ENCODE data around the gene PHACTR1. TPM values are rescaled to one million over a fixed set of nuclear protein-coding genes. Genes with fewer than 3 reads are reported as not detected.

Gene PHACTR1
- total and polyA plus RNA-seq, 2 donors (not counting 1 experiment from before 2014, with no cell fraction given), result 0.60 to 1.2 TPM

DNA sequence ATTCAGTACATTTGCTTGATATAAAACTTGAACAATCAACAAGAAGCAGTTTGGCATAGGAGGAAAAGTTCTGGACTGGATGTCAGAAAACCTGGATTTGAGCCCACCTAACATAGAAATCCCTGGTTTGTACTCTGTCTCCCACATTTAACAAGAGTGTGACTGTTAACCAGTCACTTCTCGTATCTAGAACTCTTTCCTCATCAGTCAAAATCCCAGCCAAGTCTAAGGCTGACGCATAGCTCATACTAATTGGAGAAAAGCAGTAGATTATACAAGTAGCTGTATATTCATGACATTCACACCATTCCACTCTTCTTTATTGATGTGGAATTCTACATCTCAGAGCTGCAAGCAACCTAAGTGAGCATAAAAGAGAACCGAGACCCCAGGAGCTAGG is 222.7 kb downstream of the PHACTR1 start:
- no peaks in the 10 kb centered on the region for H3K9me3 ChIP-seq (ENCODE audit: control insufficient read depth, insufficient read depth, low read depth, low read length)
- no peak overlapping the region for H2AFZ ChIP-seq (ENCODE audit: low read length)
- no peak overlapping the region for H3K4me2 ChIP-seq (ENCODE audit: extremely low read depth, insufficient read depth, low read length)
- no peak overlapping the region for H3K27ac ChIP-seq (ENCODE audit: insufficient read depth, low read length)
- no peaks in the 10 kb centered on the region for H3K4me1 ChIP-seq (ENCODE audit: control insufficient read depth, extremely low read depth, insufficient read depth, low read length)
- no peaks in the 10 kb centered on the region for H4K20me1 ChIP-seq (ENCODE audit: control insufficient read depth, extremely low read depth, insufficient read depth, low read length)
- TF ChIP-seq EZH2 (IDR thresholded peaks at IDR 0.05; ENCODE audit: low read length, missing control alignments) (no peak), CTCF (conservative IDR thresholded peaks at IDR 0.05 in 1 of 2, IDR thresholded peaks at IDR 0.05 in 1 of 2; ENCODE audit: low read depth in 1 of 2, low read length in 2 of 2) (no peak)
- H3K36me3 ChIP-seq (ENCODE audit: control insufficient read depth, insufficient read depth, low read length), result no peaks in the 10 kb centered on the region
- no peak overlapping the region for H3K4me3 ChIP-seq (replicated peaks in 1 of 4; ENCODE audit: control extremely low read depth in 1 of 4, insufficient read depth in 1 of 4, low read depth in 3 of 4, low read length in 4 of 4)
- no peaks in the 10 kb centered on the region for H3K79me2 ChIP-seq (ENCODE audit: control insufficient read depth, insufficient read depth, low read length)
- DNase-seq (ENCODE audit: low read depth in 2 of 2), result peak in 1 of 2 donors; percentile 22
- no peaks in the 10 kb centered on the region for H3K27me3 ChIP-seq (ENCODE audit: control insufficient read depth, insufficient read depth, low read length)
- H3K9ac ChIP-seq (ENCODE audit: insufficient read depth, low read length), result no peak overlapping the region

- H3K4me3 ChIP-seq (replicated peaks in 1 of 4; ENCODE audit: control extremely low read depth in 1 of 4, insufficient read depth in 1 of 4, low read depth in 3 of 4, low read length in 4 of 4), result no peak overlapping the region
- no peak overlapping the region for H3K27ac ChIP-seq (ENCODE audit: insufficient read depth, low read length)
- no peak overlapping the region for H2AFZ ChIP-seq (ENCODE audit: low read length)
- no peak overlapping the region for H3K9ac ChIP-seq (ENCODE audit: insufficient read depth, low read length)
- no peaks in the 10 kb centered on the region for H3K36me3 ChIP-seq (ENCODE audit: control insufficient read depth, insufficient read depth, low read length)
- no peaks in the 10 kb centered on the region for H3K27me3 ChIP-seq (ENCODE audit: control insufficient read depth, insufficient read depth, low read length)
- H3K4me2 ChIP-seq (ENCODE audit: extremely low read depth, insufficient read depth, low read length), result no peak overlapping the region
- no peaks in the 10 kb centered on the region for H3K9me3 ChIP-seq (ENCODE audit: control insufficient read depth, insufficient read depth, low read depth, low read length)
- no peaks in the 10 kb centered on the region for H4K20me1 ChIP-seq (ENCODE audit: control insufficient read depth, extremely low read depth, insufficient read depth, low read length)
- TF ChIP-seq CTCF (conservative IDR thresholded peaks at IDR 0.05 in 1 of 2, IDR thresholded peaks at IDR 0.05 in 1 of 2; ENCODE audit: low read depth in 1 of 2, low read length in 2 of 2) (no peak), EZH2 (IDR thresholded peaks at IDR 0.05; ENCODE audit: low read length, missing control alignments) (no peak)
- H3K4me1 ChIP-seq (ENCODE audit: control insufficient read depth, extremely low read depth, insufficient read depth, low read length), result no peaks in the 10 kb centered on the region
- no peaks in the 10 kb centered on the region for H3K79me2 ChIP-seq (ENCODE audit: control insufficient read depth, insufficient read depth, low read length)
- DNase-seq (ENCODE audit: low read depth in 2 of 2), result peak in 1 of 2 donors; percentile 14
These were observed 224.9 kb downstream of the PHACTR1 start for GRCh38 chr6:12941422-12941821.

DNA sequence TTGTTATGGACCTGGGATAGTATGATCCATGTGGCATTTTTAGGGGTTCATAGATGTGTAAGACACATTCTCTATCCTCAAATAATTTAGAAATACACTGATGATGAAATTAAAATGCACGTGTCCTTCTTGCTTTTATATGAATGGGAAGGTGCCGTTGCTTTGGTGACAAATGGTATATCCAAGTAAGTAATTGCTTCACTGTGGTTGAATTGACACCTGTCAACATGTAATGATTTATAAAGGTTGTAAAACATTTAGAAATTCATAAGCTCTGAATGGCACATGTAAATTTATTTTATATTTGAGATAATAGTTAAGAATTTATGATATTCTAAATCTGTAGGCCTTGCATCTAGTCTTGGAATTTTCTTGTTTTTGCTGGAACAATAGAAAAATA is 227.0 kb downstream of the PHACTR1 start:
- H3K36me3 ChIP-seq (ENCODE audit: control insufficient read depth, insufficient read depth, low read length), result no peaks in the 10 kb centered on the region
- no peaks in the 10 kb centered on the region for H3K9me3 ChIP-seq (ENCODE audit: control insufficient read depth, insufficient read depth, low read depth, low read length)
- no peak overlapping the region for H3K4me2 ChIP-seq (ENCODE audit: extremely low read depth, insufficient read depth, low read length)
- H3K4me1 ChIP-seq (ENCODE audit: control insufficient read depth, extremely low read depth, insufficient read depth, low read length), result no peaks in the 10 kb centered on the region
- TF ChIP-seq EZH2 (IDR thresholded peaks at IDR 0.05; ENCODE audit: low read length, missing control alignments) (no peak), CTCF (conservative IDR thresholded peaks at IDR 0.05 in 1 of 2, IDR thresholded peaks at IDR 0.05 in 1 of 2; ENCODE audit: low read depth in 1 of 2, low read length in 2 of 2) (no peak)
- H3K27me3 ChIP-seq (ENCODE audit: control insufficient read depth, insufficient read depth, low read length), result no peaks in the 10 kb centered on the region
- no peaks in the 10 kb centered on the region for H4K20me1 ChIP-seq (ENCODE audit: control insufficient read depth, extremely low read depth, insufficient read depth, low read length)
- no peak overlapping the region for H3K9ac ChIP-seq (ENCODE audit: insufficient read depth, low read length)
- H3K4me3 ChIP-seq (replicated peaks in 1 of 4; ENCODE audit: control extremely low read depth in 1 of 4, insufficient read depth in 1 of 4, low read depth in 3 of 4, low read length in 4 of 4), result no peak overlapping the region
- no peak overlapping the region for H2AFZ ChIP-seq (ENCODE audit: low read length)
- DNase-seq (ENCODE audit: low read depth in 2 of 2), result no peak
- H3K27ac ChIP-seq (ENCODE audit: insufficient read depth, low read length), result no peak overlapping the region
- H3K79me2 ChIP-seq (ENCODE audit: control insufficient read depth, insufficient read depth, low read length), result no peaks in the 10 kb centered on the region

All from fibroblast of lung (primary cell).